HepG2 (cell line): Measurements from ENCODE around the gene RPL32. TPM values are rescaled to one million over a fixed set of nuclear protein-coding genes. Genes with fewer than 3 reads are reported as not detected.

Experiments
- ARNT2 ChIP-seq: sonication (generic); formaldehyde crosslinking; IDR thresholded peaks from 2 replicates; pipeline ENCODE4 v1.8.0; 2022; ENCODE audit warnings: mild to moderate bottlenecking, low read depth, missing genetic modification reagents, moderate library complexity
- DMTF1 ChIP-seq: sonication (generic); formaldehyde crosslinking; IDR thresholded peaks from 2 replicates; pipeline ENCODE4 v1.4.0; 2020; ENCODE audit warnings: mild to moderate bottlenecking, missing genetic modification reagents
- ELF3 ChIP-seq: IDR thresholded peaks from 2 replicates; pipeline ENCODE4 v1.6.1; 2016; ENCODE audit warnings: missing genetic modification reagents, missing compliant biosample characterization
- HIVEP1 ChIP-seq: sonication (generic); formaldehyde crosslinking; IDR thresholded peaks from 2 replicates; pipeline ENCODE4 v1.4.0; 2020; ENCODE audit warnings: mild to moderate bottlenecking, missing genetic modification reagents
- MIER3 ChIP-seq: IDR thresholded peaks from 2 replicates; pipeline ENCODE4 v1.6.1; 2016; ENCODE audit warnings: missing compliant biosample characterization, borderline replicate concordance
- NR3C1 ChIP-seq: sonication (generic); formaldehyde crosslinking; IDR thresholded peaks from 2 replicates; pipeline ENCODE4 v1.4.0; 2020; ENCODE audit warnings: missing genetic modification reagents
- RBM39 ChIP-seq: fragments of 200-400 bp; formaldehyde crosslinking; IDR thresholded peaks from one replicate; pipeline ENCODE4 v1.6.1; 2018; ENCODE audit warnings: antibody characterized with exemption, mild to moderate bottlenecking, low read depth, low read length; ENCODE audit not compliant: poor library complexity, severe bottlenecking
- REST ChIP-seq, 2 experiments: IDR thresholded peaks; 2 replicates each; pipeline ENCODE4 v1.6.1; 2011 to 2012; ENCODE audit warnings: low read length in 2 of 2, borderline replicate concordance in 1 of 2, low read depth in 1 of 2, mild to moderate bottlenecking in 1 of 2, moderate library complexity in 1 of 2
- RXRB ChIP-seq: IDR thresholded peaks from 2 replicates; pipeline ENCODE4 v1.6.1; 2016; ENCODE audit warnings: borderline replicate concordance, missing genetic modification reagents, missing compliant biosample characterization
- SAP130 ChIP-seq: IDR thresholded peaks from 2 replicates; pipeline ENCODE4 v1.6.1; 2016; ENCODE audit warnings: low read depth
- SP5 ChIP-seq: IDR thresholded peaks from 2 replicates; pipeline ENCODE4 v1.6.1; 2016; ENCODE audit warnings: low read depth, borderline replicate concordance
- TCF7 ChIP-seq: sonication (generic); IDR thresholded peaks from 2 replicates; pipeline ENCODE4 v1.6.1; 2016; ENCODE audit warnings: antibody characterized with exemption, low read depth
- THAP11 ChIP-seq: IDR thresholded peaks from 2 replicates; pipeline ENCODE4 v1.6.1; 2016; ENCODE audit warnings: missing biosample characterization, missing genetic modification reagents
- ZMYM3 ChIP-seq: sonication (generic); formaldehyde crosslinking; IDR thresholded peaks from 2 replicates; pipeline ENCODE4 v1.5.1; 2020; ENCODE audit warnings: mild to moderate bottlenecking, missing genetic modification reagents
- polyA plus RNA-seq, 8 experiments: library from polyadenylated mRNA; depleted of rRNA in 3 of 8; stranded (reverse) in 7 of 8; unstranded in 1 of 8; fragments of >200 nt; fragmentation: Illumina TruSeq in 4 of 8; extraction: Trizol in 4 of 8; gene quantifications; 2 replicates each; pipeline versions ENCODE4 v1.2.1 to v1.2.3, GENCODE V29; 2011 to 2016; ENCODE audit warnings: low read depth in 4 of 8, missing spikeins in 1 of 8, mixed read lengths in 1 of 8; ENCODE audit not compliant: insufficient read depth in 1 of 8
- total RNA-seq, 5 experiments: library from RNA; depleted of rRNA; stranded (reverse); fragments of >200 nt; fragmentation: Illumina TruSeq; extraction: Trizol; gene quantifications; 2 replicates each; pipeline ENCODE4 v1.2.3, GENCODE V29; 2016; ENCODE audit warnings: low read depth in 1 of 5
- TF ChIP-seq, protein P1 (sequence below): sonication (generic); formaldehyde crosslinking; IDR thresholded peaks from 2 replicates; pipeline ENCODE4 v1.9.0; 2021; ENCODE audit warnings: missing genetic modification reagents, borderline replicate concordance
- TF ChIP-seq, protein P2 (sequence below): IDR thresholded peaks from 2 replicates; pipeline ENCODE4 v1.6.1; 2016
- TF ChIP-seq, protein P3 (sequence below): sonication (generic); formaldehyde crosslinking; IDR thresholded peaks from 2 replicates; pipeline ENCODE4 v1.4.0; 2020; ENCODE audit warnings: mild to moderate bottlenecking, missing genetic modification reagents

The RPL32 gene
- total and polyA plus RNA-seq, 2 of the 13 experiments (the other 11 are each of a cell fraction or from before 2014, with no cell fraction given): 1,781 to 2,401 TPM

- TF ChIP-seq, protein P1, sequence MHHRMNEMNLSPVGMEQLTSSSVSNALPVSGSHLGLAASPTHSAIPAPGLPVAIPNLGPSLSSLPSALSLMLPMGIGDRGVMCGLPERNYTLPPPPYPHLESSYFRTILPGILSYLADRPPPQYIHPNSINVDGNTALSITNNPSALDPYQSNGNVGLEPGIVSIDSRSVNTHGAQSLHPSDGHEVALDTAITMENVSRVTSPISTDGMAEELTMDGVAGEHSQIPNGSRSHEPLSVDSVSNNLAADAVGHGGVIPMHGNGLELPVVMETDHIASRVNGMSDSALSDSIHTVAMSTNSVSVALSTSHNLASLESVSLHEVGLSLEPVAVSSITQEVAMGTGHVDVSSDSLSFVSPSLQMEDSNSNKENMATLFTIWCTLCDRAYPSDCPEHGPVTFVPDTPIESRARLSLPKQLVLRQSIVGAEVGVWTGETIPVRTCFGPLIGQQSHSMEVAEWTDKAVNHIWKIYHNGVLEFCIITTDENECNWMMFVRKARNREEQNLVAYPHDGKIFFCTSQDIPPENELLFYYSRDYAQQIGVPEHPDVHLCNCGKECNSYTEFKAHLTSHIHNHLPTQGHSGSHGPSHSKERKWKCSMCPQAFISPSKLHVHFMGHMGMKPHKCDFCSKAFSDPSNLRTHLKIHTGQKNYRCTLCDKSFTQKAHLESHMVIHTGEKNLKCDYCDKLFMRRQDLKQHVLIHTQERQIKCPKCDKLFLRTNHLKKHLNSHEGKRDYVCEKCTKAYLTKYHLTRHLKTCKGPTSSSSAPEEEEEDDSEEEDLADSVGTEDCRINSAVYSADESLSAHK: no peak
- no peak for TF ChIP-seq NR3C1 (CRISPR knock-in tag)
- 0 out of 2 replicates have a peak, but pooled peaks have one; percentile 23 for TF ChIP-seq THAP11
- TF ChIP-seq DMTF1: no peak
- TF ChIP-seq ARNT2 (CRISPR knock-in tag): peak; percentile 71; the same call in 1 of the 2 replicates
- peak; percentile 62 for TF ChIP-seq SAP130
- TF ChIP-seq SP5 (CRISPR knock-in tag): no peak
- TF ChIP-seq ZMYM3 (CRISPR knock-in tag): no peak
- TF ChIP-seq TCF7: no peak
- TF ChIP-seq ELF3: no peak
- no peak for TF ChIP-seq MIER3 (CRISPR knock-in tag)
- peak; percentile 35 for TF ChIP-seq RBM39
- no peak for TF ChIP-seq REST (IDR thresholded peaks at IDR 0.05; ENCODE audit: borderline replicate concordance in 1 of 2, low read depth in 1 of 2, low read length in 2 of 2)
- TF ChIP-seq, protein P2, sequence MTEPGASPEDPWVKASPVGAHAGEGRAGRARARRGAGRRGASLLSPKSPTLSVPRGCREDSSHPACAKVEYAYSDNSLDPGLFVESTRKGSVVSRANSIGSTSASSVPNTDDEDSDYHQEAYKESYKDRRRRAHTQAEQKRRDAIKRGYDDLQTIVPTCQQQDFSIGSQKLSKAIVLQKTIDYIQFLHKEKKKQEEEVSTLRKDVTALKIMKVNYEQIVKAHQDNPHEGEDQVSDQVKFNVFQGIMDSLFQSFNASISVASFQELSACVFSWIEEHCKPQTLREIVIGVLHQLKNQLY (CRISPR knock-in tag): 0 out of 2 replicates have a peak, but pooled peaks have one; percentile 34
- no peak for TF ChIP-seq RXRB (CRISPR knock-in tag)
- TF ChIP-seq, protein P3, sequence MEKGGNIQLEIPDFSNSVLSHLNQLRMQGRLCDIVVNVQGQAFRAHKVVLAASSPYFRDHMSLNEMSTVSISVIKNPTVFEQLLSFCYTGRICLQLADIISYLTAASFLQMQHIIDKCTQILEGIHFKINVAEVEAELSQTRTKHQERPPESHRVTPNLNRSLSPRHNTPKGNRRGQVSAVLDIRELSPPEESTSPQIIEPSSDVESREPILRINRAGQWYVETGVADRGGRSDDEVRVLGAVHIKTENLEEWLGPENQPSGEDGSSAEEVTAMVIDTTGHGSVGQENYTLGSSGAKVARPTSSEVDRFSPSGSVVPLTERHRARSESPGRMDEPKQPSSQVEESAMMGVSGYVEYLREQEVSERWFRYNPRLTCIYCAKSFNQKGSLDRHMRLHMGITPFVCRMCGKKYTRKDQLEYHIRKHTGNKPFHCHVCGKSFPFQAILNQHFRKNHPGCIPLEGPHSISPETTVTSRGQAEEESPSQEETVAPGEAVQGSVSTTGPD (CRISPR knock-in tag): no peak
- TF ChIP-seq HIVEP1 (CRISPR knock-in tag): no peak
Observed at GRCh38 chr3:12810013-12810780, 31.2 kb downstream of the RPL32 start (continued).
